Stimulated activated CD8-positive, alpha-beta memory T cell treated with anti-CD3 and anti-CD28 coated beads, Interleukin-7, amount 100 ng/mL, for 4 hours (primary cell): ENCODE results near the gene FAM181B.

Source experiments
- DNase-seq, 2 donors: peaks; one replicate each; pipeline ENCODE4 v3.0.0-alpha.2; 2020; ENCODE audit warnings: low read depth in 2 of 2

Gene FAM181B, protein sequence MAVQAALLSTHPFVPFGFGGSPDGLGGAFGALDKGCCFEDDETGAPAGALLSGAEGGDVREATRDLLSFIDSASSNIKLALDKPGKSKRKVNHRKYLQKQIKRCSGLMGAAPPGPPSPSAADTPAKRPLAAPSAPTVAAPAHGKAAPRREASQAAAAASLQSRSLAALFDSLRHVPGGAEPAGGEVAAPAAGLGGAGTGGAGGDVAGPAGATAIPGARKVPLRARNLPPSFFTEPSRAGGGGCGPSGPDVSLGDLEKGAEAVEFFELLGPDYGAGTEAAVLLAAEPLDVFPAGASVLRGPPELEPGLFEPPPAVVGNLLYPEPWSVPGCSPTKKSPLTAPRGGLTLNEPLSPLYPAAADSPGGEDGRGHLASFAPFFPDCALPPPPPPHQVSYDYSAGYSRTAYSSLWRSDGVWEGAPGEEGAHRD

DNA sequence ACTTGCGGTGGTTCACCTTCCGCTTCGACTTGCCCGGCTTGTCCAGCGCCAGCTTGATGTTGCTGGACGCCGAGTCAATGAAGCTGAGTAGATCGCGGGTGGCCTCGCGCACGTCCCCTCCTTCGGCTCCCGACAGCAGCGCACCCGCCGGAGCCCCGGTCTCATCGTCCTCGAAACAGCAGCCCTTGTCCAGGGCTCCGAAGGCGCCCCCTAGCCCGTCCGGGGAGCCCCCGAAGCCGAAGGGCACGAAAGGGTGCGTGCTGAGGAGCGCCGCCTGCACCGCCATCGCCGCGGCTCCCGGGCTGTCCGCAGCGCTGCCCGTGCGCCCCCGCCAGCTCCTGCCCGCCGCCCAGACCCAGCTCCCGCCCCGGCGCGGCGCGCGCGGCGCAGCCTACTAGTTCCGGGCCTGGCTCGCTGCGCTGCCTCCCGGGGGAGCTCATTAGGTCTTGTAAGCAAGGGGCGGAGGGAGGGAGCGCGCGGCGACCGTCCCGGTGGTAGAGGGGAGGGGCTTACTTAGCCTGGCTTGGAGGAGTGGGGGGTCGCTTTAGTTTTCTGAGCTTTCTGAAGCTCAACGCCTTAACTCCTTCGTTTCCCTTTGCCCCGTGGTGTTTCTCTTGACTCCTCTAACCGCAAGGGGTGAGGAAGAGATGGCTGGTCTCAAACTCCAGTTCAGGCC is at the start of gene FAM181B:
Gene FAM181B, minus strand, starts transcription at position 421 of the 676 bp plus-strand sequence. Its CDS starts 135 bp downstream, at position 286.
- no peak for DNase-seq

DNA sequence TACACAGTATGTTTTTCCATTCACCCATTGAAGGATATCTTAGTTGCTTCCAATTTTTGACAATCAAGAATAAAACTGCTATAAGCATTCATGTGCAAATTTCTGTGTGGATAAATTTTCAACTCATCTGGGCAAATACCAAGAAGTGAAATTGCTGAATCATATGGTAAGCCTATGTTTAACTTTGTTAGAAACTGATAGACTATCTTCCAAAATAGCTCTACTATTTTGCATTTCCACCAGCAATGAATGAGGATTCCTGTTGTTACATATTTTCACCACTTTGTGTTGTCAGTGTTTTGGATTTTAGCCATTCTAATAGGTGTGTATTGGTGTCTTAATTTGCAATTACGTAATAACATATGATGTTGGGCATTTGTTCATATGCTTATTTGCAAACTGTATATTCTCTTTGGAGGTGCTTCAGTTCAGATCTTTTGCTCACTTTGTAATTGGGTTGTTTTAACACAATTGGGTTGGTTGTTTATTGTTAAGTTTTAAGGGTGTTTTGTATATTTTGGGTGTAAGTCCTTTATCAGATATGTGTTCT is 49.2 kb upstream of the FAM181B start:
- no peak for DNase-seq

DNA sequence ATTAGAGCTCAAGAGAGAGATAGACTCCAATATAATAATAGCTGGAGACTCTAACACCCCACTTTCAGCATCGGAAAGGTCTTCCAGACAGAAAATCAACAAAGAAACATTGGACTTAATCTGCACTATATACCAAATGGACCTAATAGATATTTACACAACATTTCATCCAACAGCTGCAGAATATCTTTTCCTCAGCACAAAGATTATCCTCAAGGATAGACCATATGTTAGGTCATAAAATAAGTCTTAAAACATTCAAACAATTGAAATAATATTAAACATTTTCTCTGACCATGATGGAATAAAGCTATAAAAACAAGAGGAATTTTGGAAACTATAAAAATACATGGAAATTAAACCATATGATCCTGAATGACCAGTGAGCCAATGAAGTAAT is 45.1 kb upstream of the FAM181B start:
- DNase-seq = no peak

DNA sequence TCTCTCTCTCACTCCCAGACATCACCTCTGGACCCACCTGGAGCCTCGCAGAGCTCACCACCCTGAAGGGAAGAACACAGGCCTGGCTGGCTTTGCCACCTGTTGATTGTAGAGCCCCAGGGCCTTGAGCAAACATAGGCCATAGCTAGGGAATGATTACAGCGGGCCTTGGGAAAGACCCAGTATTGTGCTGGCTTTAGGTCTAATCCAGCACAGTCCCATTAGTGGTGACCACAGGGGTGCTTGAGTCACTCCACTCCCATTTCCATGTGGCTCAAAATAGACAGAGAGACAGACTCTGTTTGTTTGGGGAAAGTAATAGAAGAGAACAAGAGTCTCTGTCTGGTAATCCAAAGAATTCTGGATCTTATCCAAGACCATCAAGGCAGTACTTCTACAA is 42.7 kb upstream of the FAM181B start:
- no peak for DNase-seq

DNA sequence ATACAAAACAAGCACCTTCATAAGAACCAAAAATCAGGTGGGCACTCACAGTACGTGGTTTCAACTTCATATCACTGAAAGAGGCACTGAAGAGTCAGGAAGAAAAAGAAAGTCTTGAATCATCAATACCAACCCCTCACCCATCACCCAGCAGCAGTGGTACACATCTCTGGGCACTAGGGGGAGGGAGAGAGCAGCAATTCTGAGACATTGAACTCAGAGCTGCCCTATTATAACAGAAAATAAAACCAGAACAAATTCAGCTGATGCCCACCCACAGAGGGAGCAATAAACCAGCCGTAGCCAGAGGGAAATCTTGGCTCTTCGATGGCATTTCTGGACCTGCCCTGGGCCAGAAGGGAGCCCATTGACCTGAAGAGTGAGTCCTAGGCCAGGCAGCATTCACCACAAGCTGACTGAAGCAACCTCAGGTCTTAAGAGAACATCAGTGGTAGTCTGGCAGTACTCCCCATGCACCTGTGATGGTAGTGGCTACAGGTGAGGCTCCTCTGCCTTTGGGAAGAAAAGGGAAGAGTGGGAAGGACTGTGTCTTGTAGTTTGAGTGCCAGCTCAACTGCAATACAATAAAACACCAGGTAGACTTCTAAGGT is 42.2 kb upstream of the FAM181B start:
- DNase-seq = no peak

DNA sequence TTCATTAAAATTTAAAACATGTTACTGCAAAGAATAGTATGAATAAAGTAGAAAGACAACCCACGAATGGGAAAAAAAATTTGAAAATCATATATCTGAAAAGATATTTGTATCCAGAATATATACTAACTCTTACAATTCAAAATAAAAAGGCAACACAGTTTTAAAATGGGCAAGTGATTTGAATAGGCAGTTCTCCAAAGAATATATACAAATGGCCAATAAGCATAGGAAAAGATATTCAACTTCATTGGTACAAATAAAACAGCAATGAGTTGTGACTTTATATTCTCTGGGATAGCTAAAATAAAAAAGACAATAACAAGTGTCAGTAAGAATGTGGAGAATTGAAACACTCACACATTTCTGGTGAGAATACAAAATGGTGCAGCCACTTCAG is 41.6 kb upstream of the FAM181B start:
- no peak for DNase-seq

DNA sequence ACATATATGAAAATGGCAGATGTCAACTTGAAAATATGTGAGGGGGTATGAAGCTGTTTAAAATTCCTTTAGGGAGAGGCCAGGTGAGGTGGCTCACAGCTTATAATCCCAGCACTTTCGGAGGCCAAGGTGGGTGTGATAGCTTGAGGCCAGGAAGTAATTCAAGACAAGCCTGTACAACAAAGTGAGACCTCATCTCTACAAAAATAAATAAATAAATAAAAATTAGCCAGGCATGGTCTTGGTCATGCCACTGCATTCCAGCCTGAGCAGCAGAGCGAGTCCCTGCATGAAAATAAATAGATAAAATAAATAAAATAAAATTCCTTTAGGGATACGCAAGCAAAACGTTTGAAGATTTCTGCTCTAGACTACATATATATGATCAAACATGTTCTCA is 38.1 kb upstream of the FAM181B start:
- DNase-seq = no peak

DNA sequence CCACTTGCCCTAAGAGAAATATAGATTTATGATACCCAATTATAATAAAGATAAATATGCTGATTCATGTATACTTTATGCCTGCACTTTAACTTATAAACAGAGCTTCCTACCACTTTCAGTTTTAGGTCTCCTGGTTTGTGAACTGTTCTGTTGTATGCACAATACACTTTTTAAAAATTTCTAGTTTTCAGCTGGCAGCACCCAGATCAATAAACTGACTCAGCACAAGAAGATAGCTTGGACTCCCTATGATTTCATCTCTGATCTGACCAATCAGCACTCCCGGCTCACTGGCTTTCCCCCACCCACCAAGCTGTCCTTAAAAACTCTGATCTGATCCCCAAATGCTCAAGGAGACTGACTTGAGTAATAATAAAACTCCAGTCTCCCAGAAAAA is 33.5 kb upstream of the FAM181B start:
- no peak for DNase-seq

DNA sequence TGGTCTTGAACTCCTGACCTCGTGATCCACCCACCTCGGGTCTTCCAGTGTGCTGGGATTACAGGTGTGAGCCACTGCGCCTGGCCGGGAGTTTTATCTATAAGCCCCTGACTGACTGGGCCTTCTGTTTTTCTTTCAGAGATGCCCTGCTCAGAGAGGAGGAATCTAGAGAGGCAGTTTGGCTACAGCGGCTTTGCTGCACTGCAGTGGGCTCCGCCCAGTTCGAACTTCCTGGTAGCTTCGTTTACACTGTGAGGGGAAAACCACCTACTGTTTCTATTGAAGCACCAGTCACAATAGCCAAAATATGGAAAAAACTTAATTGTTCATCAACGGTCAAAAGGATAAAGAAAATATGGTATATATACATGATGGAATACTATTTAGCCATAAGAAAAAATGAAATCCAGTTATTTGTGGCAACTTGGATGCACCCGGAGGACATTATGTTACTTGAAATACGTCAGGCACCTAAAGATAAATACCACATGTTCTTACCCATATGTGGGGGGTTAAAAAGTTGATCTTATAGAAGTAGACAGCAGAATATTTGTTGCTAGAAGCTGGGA is 31.9 kb upstream of the FAM181B start:
- no peak for DNase-seq

DNA sequence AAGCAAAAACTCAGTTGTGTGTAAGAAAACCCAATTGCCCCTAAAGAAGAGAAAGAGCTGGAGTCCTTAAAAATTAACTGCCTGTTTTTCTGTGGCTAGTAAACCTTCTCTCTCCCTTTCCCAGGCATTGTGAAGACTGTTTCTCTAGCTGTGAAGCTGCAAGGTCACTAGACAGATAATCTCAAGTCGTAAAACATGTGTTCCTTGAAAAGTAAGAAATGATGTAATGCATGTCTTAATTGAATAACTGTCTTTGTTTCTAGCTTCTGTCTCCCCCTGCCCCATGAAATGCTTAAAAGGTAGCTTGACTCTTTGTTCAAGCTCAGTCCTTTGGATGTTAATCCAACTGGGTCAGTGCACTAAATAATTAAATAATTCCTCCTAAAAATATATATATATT is 29.5 kb upstream of the FAM181B start:
- no peak for DNase-seq

DNA sequence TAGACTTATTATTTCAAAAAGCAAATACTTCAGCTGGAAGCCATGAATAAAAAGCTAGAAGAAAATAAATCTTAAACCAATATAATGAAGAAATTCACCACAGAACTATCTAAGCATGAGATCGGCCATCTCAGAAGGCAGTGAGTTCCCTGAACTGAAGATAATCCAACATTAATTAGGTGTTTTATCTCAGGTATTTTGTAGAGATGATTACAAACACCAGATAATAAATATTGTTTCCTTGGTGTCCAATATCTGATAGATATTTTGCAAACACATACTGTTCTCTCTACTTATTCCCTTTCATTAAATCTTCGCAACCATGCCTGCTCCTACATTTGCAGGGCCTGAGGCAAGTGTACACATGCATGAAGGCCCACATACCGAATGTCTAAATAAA is 26.0 kb upstream of the FAM181B start:
- DNase-seq = no peak

DNA sequence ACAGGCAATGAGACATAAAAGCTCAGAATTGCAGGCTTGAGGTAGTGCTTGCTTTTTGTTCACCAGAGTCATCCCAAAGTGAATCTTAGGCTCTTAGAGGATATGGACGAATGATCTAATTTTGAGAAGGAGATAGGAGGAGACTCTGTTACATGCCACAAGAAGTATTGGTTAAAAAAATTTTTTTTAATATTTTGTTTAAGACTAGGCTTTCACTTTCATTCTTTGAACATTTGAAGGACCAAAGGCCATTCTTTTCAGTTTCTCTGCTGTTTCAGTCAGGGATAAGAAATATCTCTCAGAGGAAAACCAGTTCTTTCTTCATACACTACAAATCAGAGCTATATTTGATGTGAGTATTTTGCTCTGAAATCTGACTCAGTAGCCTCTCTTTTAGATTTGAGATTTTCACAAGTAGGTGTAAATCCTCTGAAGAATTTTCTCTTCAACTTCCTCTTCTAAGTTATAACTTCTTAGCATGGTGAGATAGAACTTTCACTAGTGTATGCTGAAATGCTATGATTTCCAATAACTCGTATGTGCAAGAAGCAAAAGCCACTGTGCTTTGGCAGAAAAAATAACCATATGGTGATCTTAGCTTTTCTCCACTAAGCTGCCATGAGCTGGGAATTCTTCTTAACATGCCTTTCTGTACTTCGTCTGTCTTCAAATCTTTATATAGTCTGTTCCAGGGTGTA is 24.1 kb upstream of the FAM181B start:
- no peak for DNase-seq

DNA sequence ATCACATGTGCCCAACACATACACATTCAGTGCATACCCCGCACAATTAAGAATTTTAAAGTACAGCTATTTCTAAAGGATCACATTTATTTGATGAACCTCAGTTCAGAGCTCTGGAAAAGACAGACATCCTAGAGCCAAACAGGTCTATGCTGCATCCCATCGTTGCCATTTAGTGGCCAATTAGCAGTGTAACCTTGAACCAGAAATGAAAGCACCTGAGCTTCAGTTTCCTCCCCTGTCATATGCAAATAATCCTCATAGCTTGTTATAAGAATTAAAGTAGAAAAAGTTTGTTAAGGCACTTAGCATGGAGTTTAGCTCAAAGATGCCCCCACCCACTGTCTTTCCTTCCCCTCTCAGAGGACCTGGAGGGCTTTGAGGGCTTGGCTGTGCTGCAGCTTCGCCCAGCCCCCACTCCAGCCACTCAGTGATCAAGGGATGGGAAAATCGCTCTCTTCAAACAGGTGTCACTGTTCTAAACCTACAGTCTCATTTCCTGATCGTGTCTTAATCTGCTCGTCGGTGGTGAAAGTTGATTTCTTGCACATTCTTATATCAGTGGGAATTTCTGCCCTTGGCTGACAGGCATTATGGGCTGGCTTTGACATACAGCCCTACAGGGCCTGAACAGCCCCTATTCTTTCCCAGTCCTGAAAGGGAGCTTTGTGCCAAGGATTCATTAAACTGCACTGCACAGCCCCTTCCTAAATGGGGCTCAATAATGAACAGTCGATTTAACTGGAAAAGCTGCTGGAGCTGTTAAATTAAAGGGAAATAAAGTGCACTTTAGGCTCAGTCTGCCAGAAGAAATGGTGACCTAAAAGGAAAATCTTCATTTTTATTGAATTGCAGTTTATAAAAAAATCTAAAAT is 23.3 kb upstream of the FAM181B start:
- no peak for DNase-seq

DNA sequence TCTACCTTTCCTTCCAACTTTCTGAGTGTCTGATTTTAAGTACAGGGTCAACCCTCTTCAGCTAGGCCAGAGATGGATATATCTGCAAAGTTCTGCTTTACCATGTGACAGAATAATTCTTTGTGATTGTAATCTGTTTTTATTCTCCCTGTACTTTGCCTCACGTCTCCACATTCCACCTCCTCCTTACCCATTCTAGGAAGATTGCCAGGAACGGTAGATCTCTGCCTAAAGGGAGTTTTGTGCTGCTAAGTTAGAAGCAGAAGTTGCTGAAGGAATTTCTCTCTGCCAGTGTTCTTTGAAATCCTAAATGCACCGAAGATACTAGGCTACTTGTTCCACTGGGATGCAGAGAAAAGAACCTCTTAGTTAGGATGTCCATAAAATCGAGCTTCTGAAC is 20.7 kb upstream of the FAM181B start:
- no peak for DNase-seq

DNA sequence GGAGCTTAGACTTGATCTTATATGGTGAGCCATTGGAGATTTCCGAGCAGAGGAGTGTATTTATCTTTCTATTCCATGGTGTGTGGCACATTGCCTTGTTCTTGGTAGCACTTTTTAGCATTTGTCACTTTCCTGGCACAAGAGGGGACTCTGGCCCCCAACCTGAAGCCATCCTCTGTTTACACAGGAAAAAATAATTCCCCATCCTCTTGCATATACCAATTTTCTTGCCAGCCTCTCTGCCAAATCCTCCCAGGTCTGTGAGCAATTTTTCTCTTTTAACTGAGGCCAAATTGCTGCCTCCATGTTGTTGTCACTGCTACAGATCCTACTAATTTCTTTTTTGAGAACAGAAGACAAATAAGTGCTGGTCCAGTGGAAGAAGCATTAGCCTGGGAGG is 20.3 kb upstream of the FAM181B start:
- no peak for DNase-seq

DNA sequence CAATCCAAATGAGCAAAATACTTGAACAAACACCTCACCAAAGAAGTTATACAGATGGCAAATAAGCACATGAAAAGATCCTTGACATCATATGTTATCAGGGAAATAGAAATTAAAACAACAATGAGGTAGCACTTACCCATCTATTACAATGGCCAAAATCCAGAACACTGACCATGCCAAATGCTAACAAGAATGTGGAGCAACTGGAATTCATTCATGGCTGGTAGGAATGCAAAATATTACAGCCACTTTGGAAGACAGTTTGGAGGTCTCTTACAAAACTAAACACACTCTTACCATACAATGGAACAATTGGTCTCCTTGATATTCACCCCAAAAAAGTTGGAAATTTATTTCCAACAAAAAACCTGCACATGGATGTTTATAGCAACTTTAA is 19.1 kb upstream of the FAM181B start:
- DNase-seq = no peak

DNA sequence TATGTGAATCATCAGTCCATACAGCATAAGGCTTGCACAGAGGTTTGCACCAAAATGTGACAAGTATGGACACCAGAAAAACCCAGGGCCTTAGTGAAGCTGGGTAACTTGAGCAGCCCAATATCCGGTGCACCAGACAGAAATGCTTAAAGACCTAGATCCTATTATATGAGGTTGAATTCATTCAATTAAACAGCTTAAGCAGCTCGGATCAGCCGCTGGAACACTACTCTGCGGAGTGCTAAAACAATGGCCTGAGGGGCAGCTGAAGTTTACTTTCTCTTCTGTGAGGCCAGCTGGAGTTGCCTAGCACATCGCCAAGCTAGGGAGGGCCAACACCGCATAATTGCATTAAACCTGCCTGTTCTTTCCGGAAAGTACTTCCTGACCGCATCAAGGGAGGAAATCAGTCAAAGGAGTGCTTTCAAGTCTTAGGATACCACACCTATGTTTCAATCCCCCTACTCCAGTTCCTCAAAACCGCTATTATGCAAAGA is 17.0 kb upstream of the FAM181B start:
- DNase-seq = no peak

DNA sequence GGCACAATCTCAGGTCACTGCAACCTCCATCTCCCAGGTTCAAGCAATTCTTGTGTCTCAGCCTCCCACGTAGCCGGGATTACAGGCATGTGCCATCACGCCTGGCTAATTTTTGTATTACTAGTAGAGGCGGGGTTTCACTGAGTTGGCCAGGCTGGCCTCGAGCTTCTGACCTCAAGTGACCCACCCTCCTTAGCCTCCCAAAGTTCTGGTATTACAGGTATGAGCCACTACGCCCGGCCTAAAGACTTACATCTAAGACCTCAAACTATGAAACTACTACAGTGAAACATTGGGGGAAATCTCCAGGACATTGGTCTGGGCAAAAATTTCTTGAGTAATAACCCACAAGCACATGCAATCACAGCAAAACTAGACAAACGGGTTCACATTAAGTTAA is 13.8 kb upstream of the FAM181B start:
- DNase-seq = no peak

DNA sequence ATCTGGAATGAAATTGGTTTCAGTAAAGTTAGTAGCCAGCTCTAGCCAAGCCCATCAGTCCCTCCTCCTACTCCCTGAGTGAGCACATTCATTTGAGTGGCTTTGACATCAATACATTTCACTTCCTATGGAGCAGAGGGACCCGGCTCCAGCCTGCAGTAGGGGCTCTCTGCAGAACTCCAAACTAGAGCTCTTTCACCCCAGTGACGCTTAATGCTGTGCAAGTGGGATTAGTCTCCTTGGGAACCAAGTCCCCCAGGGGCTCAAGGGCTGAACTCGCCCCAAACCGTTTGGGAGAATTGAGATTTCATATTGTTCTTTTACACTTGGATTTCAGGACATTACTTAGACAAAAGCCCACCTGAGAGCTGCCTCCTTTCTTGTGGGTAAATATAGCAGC is 4.4 kb upstream of the FAM181B start:
- DNase-seq = no peak

DNA sequence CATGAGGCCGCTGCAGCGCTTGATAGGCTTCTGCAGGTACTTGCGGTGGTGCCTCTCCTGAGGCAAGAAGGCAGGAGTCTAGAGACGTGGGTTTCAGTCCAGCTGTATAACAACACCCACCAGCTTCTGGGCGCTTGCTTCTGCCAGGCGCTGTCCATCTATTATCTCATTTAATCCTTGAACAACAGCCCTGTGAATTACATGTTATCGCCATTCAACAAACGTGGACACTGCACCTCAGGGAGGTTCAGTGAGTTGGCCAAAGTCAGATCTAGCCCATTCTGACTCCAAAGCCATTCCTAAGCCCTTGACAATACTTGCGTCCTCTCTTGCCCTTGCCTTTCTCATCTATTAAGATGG is 436 bp upstream of the FAM181B start:
- DNase-seq = no peak
